ENCODE results near the gene ZYG11B. TPM values are rescaled to one million over a fixed set of nuclear protein-coding genes. Genes with fewer than 3 reads are reported as not detected.

The ZYG11B gene
- total and polyA plus RNA-seq, 2 of the 13 experiments (the other 11 are each of a cell fraction or from before 2014, with no cell fraction given): 6.9 to 17.9 TPM

GRCh38 chr1:52702886-52703787 is 23.1 kb upstream of the ZYG11B start (continued):
- no peak for TF ChIP-seq ZNF562 (CRISPR knock-in tag; IDR thresholded peaks at IDR 0.05; ENCODE audit: borderline replicate concordance)
- TF ChIP-seq TEAD3 (CRISPR knock-in tag; optimal IDR thresholded peaks at IDR 0.05; ENCODE audit: borderline replicate concordance): peak; percentile 12
- TF ChIP-seq MAFK (conservative IDR thresholded peaks at IDR 0.05 in 1 of 2, IDR thresholded peaks at IDR 0.05 in 1 of 2; ENCODE audit: low read length in 2 of 2): no peak
- TF ChIP-seq ATAD3A (CRISPR knock-in tag; IDR thresholded peaks at IDR 0.05): no peak
- no peak for TF ChIP-seq IRF9 (CRISPR knock-in tag; IDR thresholded peaks at IDR 0.05; ENCODE audit: borderline replicate concordance)
- TF ChIP-seq MATR3 (CRISPR knock-in tag; IDR thresholded peaks at IDR 0.05): no peak
- TF ChIP-seq AFF4 (CRISPR knock-in tag; IDR thresholded peaks at IDR 0.05): no peak
- TF ChIP-seq ZNF441 (CRISPR knock-in tag; IDR thresholded peaks at IDR 0.05; ENCODE audit: borderline replicate concordance): peak; percentile 87
- TF ChIP-seq ZNF503 (CRISPR knock-in tag; IDR thresholded peaks at IDR 0.05): no peak
- no peak for TF ChIP-seq ZNF839 (CRISPR knock-in tag; IDR thresholded peaks at IDR 0.05; ENCODE audit: borderline replicate concordance)
- no peak for TF ChIP-seq NR2F1 (CRISPR knock-in tag; IDR thresholded peaks at IDR 0.05)
- peak; percentile 86; the same call in 1 of the 2 replicates for TF ChIP-seq ELF4 (CRISPR knock-in tag; IDR thresholded peaks at IDR 0.05; ENCODE audit: borderline replicate concordance)
- peak; percentile 97 for TF ChIP-seq ZNF431 (CRISPR knock-in tag; IDR thresholded peaks at IDR 0.05; ENCODE audit: borderline replicate concordance, low read depth)
- TF ChIP-seq PCBP1 (IDR thresholded peaks at IDR 0.05; ENCODE audit: borderline replicate concordance, low read depth, low read length): no peak
- TF ChIP-seq RFXAP (CRISPR knock-in tag; IDR thresholded peaks at IDR 0.05; ENCODE audit: borderline replicate concordance): no peak
- peak; percentile 69 for TF ChIP-seq HNF4A (CRISPR knock-in tag; IDR thresholded peaks at IDR 0.05)
- no peak for TF ChIP-seq CEBPZ (IDR thresholded peaks at IDR 0.05; ENCODE audit: low read length)

Data from HepG2 (cell line).